ENCODE data around the gene SH3RF1.

SH3RF1 gene

DNA sequence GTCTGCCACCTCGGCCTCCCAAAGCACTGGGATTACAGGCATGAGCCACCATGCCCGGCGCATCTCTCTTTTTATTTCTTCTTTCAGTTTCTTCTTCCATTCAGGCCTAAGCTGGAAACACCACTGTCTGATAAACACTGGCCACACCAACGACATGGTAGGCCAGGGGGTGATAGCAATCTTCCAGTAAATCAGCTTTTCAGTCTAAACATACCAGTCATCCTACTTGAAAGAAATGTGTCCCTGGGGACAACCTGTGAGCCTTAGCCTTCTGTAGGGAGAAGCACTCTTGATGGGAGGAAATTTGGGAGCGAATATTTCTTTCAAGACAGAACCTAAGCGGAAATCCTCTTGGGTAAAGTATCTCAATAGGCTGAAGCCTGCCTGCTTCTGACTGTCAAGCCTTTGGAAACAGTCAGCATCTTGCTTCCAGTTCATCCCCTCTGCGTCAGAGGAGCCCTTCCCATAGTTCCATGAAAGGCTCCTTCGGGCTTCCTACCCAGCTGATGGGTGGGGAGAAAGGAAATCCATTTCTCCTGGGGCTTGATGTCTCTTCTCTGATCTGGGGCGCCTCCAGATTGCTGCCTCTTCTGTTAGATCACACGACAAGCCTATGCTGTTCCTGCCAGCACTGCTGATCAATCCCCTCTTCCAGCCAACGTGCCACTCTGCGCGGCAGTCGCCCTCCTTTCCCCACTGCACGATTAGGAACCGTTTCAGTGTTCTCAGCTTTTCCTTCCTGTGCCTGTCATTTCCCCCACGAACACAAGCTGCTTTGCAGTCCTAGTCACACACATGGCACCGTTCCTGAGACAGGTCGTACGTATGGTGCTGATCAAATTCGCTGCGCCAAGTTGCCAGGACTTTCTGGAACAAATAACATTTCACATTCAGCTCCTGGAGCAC is 211.2 kb downstream of the SH3RF1 start:
- DNase-seq = no peak

GRCh38 chr4:169058312-169058711 is 212.4 kb downstream of the SH3RF1 start:
- no peak for DNase-seq

DNA sequence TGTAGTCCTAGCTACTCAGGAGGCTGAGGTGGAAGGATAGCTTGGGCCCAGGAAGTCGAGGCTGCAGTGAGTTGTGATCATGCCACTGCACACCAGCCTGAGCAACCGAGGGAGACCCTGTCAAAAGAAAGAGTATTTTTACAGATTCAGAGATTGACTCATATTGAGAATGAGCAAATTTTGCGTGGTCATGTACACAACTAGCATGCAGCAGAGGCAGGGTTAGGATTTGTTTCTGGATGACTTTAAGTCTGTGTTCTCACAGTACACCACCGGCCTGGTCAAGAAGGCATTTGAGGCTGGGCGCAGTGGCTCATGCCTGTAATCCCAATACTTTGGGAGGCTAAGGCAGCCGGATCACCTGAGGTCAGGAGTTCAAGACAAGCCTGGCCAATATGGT is 215.9 kb downstream of the SH3RF1 start:
- no peak for DNase-seq

GRCh38 chr4:169052594-169052945 is 218.2 kb downstream of the SH3RF1 start:
- DNase-seq = no peak

GRCh38 chr4:169051761-169052593 is 218.8 kb downstream of the SH3RF1 start:
- no peak for DNase-seq

GRCh38 chr4:169050881-169051760 is 219.6 kb downstream of the SH3RF1 start:
- DNase-seq = no peak

DNA sequence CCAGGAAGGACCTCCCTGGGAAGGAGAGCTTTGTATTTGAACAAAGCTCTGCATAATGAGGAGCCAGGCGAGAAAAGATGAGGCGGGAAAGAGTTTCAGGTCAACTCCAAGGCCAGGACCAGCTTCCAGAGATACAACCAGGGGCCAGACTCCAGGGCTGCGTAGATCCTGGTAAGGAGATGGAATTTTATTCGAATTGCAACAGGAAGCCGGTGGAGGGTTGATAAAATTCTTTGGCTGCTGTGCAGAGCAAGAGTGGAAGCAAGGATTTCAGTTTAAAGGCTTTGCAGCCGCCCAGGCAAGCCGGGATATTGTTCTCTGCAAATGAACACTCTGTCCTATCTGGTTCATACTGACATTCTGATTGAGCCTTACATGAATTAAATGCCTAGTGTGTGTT is 220.5 kb downstream of the SH3RF1 start:
- DNase-seq = no peak

DNA sequence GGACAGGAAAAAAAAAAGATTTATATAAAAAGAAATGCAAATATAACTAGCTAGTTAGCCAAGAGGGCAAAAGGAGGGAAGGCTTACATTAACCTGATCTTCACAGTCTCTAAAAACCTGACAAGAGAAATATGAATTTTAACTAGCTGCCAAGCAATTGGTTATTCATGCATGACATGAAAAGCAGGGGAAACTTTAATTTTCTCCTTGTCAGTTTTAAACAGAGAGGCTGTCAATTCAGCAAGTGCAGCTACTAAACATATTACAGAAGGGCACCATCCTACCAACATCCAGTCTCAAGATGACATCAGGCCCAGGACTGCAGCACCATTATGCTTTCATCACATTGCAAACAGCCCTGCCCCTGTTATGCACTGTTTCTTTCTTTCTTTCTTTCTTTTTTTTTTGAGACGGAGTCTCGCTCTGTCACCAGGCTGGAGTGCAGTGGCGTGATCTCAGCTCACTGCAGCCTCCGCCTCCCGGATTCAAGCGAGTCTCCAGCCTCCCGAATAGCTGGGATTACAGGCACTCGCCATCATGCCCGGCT is 221.8 kb downstream of the SH3RF1 start:
- no peak for DNase-seq

DNA sequence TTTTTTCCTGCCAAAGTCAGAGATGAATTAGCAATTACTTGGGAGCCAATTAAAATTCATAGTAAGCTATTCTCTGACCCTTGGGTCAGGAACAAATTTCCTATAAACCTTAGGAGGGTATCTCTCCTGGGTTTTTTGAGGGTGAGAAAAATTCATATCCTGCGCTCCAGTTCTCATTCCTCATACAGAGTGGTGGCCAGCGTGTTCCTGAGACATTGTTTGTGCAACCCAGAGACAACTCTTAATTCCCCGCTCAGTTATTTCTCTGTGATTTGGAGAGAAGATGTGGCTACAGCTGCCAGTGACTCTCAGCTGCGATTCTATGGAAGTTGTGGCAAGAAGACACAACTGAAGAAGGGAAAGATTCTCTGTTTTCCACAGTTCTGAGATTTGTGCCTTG is 222.8 kb downstream of the SH3RF1 start:
- DNase-seq = no peak

- peak; percentile 44 for DNase-seq
These were observed 224.7 kb downstream of the SH3RF1 start for GRCh38 chr4:169045862-169046584.

GRCh38 chr4:169044714-169045447 is 225.9 kb downstream of the SH3RF1 start:
- no peak for DNase-seq

Data from NCI-H524 treated with DMSO at 0.1 percent for 48 hours (cell line).